ENCODE results near the gene PRR18. TPM values are rescaled to one million over a fixed set of nuclear protein-coding genes. Genes with fewer than 3 reads are reported as not detected.

PRR18 gene
- total and polyA plus RNA-seq, 2 donors (not counting 1 experiment from before 2014, with no cell fraction given) = not detected

DNA sequence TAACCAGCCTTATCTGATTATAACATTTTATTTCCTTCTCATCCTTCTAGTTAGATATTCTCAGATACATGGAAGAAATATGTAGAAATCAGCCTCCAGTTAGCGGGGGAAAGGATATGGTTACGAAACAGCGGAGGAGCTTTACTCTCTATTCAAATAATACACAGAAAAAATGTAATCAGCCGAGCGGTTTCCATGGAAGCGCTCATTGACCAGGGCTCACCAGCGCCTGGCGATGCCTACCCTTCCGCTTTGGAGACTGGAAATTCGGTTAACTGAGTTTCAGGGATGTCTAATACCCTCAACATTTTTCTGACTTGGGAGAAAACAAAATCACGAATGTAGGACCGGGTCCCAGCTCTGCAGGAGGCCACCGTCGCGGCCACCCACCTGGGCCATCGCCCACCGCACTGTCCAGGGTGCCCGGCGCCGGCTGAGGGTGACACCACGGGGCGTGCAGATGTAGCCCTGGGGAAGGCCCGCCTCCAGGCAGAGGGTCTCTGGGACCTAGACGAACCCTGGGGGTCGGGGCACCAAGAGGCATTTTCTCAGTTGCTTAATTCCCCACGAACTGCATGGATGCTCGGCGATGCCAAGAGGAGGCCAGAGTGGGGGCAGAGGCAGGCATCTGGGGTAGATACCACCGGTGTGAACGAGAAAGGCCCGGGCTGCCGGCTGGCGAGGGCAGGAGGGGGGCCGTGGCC, 1.7 kb downstream of the PRR18 start:
- no peak for TF ChIP-seq EZH2 (IDR thresholded peaks at IDR 0.05; ENCODE audit: low read length, missing control alignments)
- TF ChIP-seq, protein P1, sequence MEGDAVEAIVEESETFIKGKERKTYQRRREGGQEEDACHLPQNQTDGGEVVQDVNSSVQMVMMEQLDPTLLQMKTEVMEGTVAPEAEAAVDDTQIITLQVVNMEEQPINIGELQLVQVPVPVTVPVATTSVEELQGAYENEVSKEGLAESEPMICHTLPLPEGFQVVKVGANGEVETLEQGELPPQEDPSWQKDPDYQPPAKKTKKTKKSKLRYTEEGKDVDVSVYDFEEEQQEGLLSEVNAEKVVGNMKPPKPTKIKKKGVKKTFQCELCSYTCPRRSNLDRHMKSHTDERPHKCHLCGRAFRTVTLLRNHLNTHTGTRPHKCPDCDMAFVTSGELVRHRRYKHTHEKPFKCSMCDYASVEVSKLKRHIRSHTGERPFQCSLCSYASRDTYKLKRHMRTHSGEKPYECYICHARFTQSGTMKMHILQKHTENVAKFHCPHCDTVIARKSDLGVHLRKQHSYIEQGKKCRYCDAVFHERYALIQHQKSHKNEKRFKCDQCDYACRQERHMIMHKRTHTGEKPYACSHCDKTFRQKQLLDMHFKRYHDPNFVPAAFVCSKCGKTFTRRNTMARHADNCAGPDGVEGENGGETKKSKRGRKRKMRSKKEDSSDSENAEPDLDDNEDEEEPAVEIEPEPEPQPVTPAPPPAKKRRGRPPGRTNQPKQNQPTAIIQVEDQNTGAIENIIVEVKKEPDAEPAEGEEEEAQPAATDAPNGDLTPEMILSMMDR (conservative IDR thresholded peaks at IDR 0.05 in 1 of 2, IDR thresholded peaks at IDR 0.05 in 1 of 2; ENCODE audit: low read depth in 1 of 2, low read length in 2 of 2) = no peak
- Histone ChIP-seq H3K4me3 (replicated peaks in 1 of 4; ENCODE audit: control extremely low read depth in 1 of 4, insufficient read depth in 1 of 4, low read depth in 3 of 4, low read length in 4 of 4) (no peak overlapping the region), H3K36me3 (ENCODE audit: control insufficient read depth, insufficient read depth, low read length) (no peaks in the 10 kb centered on the region), H4K20me1 (ENCODE audit: control insufficient read depth, extremely low read depth, insufficient read depth, low read length) (no peaks in the 10 kb centered on the region), H3K79me2 (ENCODE audit: control insufficient read depth, insufficient read depth, low read length) (no peaks in the 10 kb centered on the region), H3K4me2 (ENCODE audit: extremely low read depth, insufficient read depth, low read length) (no peak overlapping the region), H3K27ac (ENCODE audit: insufficient read depth, low read length) (no peak overlapping the region), H3K9me3 (ENCODE audit: control insufficient read depth, insufficient read depth, low read depth, low read length) (no peaks in the 10 kb centered on the region), H3K27me3 (ENCODE audit: control insufficient read depth, insufficient read depth, low read length) (peaks cover 34% of the 10 kb centered on the region), H3K9ac (ENCODE audit: insufficient read depth, low read length) (no peak overlapping the region), H3K4me1 (ENCODE audit: control insufficient read depth, extremely low read depth, insufficient read depth, low read length) (no peaks in the 10 kb centered on the region), H2AFZ (ENCODE audit: low read length) (no peak overlapping the region)
- DNase-seq (ENCODE audit: low read depth in 2 of 2) = no peak

DNA sequence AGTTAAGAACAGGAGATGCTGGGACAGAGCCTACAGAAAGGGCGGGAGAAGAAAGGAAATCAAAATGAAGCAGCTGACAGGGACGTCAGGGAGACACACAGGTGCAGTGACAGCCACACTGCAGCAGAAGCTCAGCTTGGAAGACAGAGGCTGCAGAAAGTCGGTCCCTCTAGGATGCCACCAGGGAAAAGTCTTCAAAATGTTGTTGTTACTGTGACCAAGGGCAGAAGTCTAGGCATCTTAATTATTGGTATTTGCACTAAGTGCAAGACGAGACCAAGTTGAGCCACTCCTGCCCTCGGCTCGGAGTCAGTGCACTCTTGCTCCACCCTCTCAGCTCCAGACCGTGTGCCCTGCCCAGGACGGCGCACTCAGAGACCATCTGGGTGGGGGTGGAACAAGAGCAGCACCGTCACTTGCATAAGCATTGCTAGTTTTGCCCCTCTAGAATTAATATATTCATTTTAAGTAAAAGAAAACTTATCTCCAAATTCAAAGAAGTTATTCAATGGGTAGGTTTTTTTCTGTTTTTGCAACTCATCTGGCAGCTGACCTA, 2.6 kb downstream of the PRR18 start:
- Histone ChIP-seq H3K4me2 (ENCODE audit: extremely low read depth, insufficient read depth, low read length) (no peak overlapping the region), H2AFZ (ENCODE audit: low read length) (no peak overlapping the region), H3K27me3 (ENCODE audit: control insufficient read depth, insufficient read depth, low read length) (peaks cover 34% of the 10 kb centered on the region), H4K20me1 (ENCODE audit: control insufficient read depth, extremely low read depth, insufficient read depth, low read length) (no peaks in the 10 kb centered on the region), H3K79me2 (ENCODE audit: control insufficient read depth, insufficient read depth, low read length) (no peaks in the 10 kb centered on the region), H3K9ac (ENCODE audit: insufficient read depth, low read length) (no peak overlapping the region), H3K9me3 (ENCODE audit: control insufficient read depth, insufficient read depth, low read depth, low read length) (no peaks in the 10 kb centered on the region), H3K4me3 (replicated peaks in 1 of 4; ENCODE audit: control extremely low read depth in 1 of 4, insufficient read depth in 1 of 4, low read depth in 3 of 4, low read length in 4 of 4) (no peak overlapping the region), H3K36me3 (ENCODE audit: control insufficient read depth, insufficient read depth, low read length) (no peaks in the 10 kb centered on the region), H3K4me1 (ENCODE audit: control insufficient read depth, extremely low read depth, insufficient read depth, low read length) (no peaks in the 10 kb centered on the region), H3K27ac (ENCODE audit: insufficient read depth, low read length) (no peak overlapping the region)
- TF ChIP-seq, protein P1 (conservative IDR thresholded peaks at IDR 0.05 in 1 of 2, IDR thresholded peaks at IDR 0.05 in 1 of 2; ENCODE audit: low read depth in 1 of 2, low read length in 2 of 2) = no peak
- no peak for TF ChIP-seq EZH2 (IDR thresholded peaks at IDR 0.05; ENCODE audit: low read length, missing control alignments)
- no peak for DNase-seq (ENCODE audit: low read depth in 2 of 2)

DNA sequence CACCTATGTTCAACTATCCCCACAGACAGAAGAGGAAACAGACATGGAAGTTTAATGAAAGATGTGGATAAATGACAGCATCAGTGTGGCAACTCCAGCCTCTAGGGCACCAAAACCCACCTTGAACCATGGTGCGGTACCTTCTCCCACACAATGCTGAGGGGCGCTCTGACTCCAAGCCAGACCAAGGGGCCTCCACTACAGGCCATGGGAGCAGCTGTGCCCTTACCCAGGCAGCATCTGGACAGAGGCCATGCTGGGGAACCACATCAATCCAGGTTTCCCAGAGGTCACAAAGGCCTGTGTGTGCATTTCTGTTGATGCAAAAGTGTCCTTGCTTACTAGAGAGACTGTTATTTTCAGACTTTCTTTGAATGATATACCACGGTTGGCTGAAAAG, 4.1 kb downstream of the PRR18 start:
- no peaks in the 10 kb centered on the region for H3K4me1 ChIP-seq (ENCODE audit: control insufficient read depth, extremely low read depth, insufficient read depth, low read length)
- H3K36me3 ChIP-seq (ENCODE audit: control insufficient read depth, insufficient read depth, low read length) = no peaks in the 10 kb centered on the region
- H3K9me3 ChIP-seq (ENCODE audit: control insufficient read depth, insufficient read depth, low read depth, low read length) = no peaks in the 10 kb centered on the region
- TF ChIP-seq EZH2 (IDR thresholded peaks at IDR 0.05; ENCODE audit: low read length, missing control alignments) = no peak
- TF ChIP-seq, protein P1 (conservative IDR thresholded peaks at IDR 0.05 in 1 of 2, IDR thresholded peaks at IDR 0.05 in 1 of 2; ENCODE audit: low read depth in 1 of 2, low read length in 2 of 2) = no peak
- no peak overlapping the region for H2AFZ ChIP-seq (ENCODE audit: low read length)
- H3K27ac ChIP-seq (ENCODE audit: insufficient read depth, low read length) = no peak overlapping the region
- no peak for DNase-seq (ENCODE audit: low read depth in 2 of 2)
- no peaks in the 10 kb centered on the region for H4K20me1 ChIP-seq (ENCODE audit: control insufficient read depth, extremely low read depth, insufficient read depth, low read length)
- H3K9ac ChIP-seq (ENCODE audit: insufficient read depth, low read length) = no peak overlapping the region
- no peak overlapping the region for H3K4me3 ChIP-seq (replicated peaks in 1 of 4; ENCODE audit: control extremely low read depth in 1 of 4, insufficient read depth in 1 of 4, low read depth in 3 of 4, low read length in 4 of 4)
- H3K27me3 ChIP-seq (ENCODE audit: control insufficient read depth, insufficient read depth, low read length) = peaks cover 26% of the 10 kb centered on the region
- H3K79me2 ChIP-seq (ENCODE audit: control insufficient read depth, insufficient read depth, low read length) = no peaks in the 10 kb centered on the region
- H3K4me2 ChIP-seq (ENCODE audit: extremely low read depth, insufficient read depth, low read length) = no peak overlapping the region

Measured in fibroblast of lung (primary cell).